HepG2 (cell line): ENCODE results near the gene FGD6. TPM values are rescaled to one million over a fixed set of nuclear protein-coding genes. Genes with fewer than 3 reads are reported as not detected.

Source experiments
- ATAC-seq: fragments of 200-7000 bp; cut with Tn5 transposase; 3 replicates; pipeline ENCODE4 v1.9.1; 2020; ENCODE audit warnings: mild to moderate bottlenecking, moderate library complexity
- BruUV-seq: library from RNA; stranded (reverse); fragments of 400-500 nt; replicated peaks from 2 replicates; lab custom pipeline; 2021; lab: Mats Ljungman, UMichigan
- CTCF ChIA-PET: fragments of 300-600 bp; formaldehyde crosslinking; extraction: SDS; loops from one replicate; lab custom pipeline; 2021; ENCODE audit warnings: low total read pairs, inconsistent platforms, low intra/inter-chr PET ratio; lab: Yijun Ruan, JAX
- POLR2A ChIA-PET: fragments of 350-600 bp; sonication (Branson Sonifier 250); formaldehyde crosslinking; loops from one replicate; lab custom pipeline; 2020; ENCODE audit warnings: antibody characterized with exemption, inconsistent platforms; lab: Yijun Ruan, JAX
- DNase-seq: peaks from one replicate; pipeline ENCODE4 v3.0.0-alpha.2; 2015; ENCODE audit warnings: low spot score
- FAIRE-seq: peaks from 3 replicates; lab custom pipeline; 2011; peaks lifted over from hg19 to GRCh38; lab: Jason Lieb, UNC
- H2AFZ ChIP-seq: one replicate; pipeline ENCODE4 v1.6.1; 2011; ENCODE audit warnings: low read length, inconsistent platforms
- H3K27ac ChIP-seq: fragments of 300-600 bp; 3 replicates; pipeline ENCODE4 v1.8.0; 2011; ENCODE audit warnings: mixed run types, mild to moderate bottlenecking, mixed read lengths, low read length, inconsistent platforms; ENCODE audit not compliant: insufficient read depth; ENCODE audit errors: extremely low read length
- H3K27me3 ChIP-seq, 2 experiments: fragments of 200-600 bp in 1 of 2; 2 replicates in 1 of 2; 3 replicates in 1 of 2; pipeline versions ENCODE4 v1.6.0 to v1.8.0; 2011; ENCODE audit warnings: low read length in 2 of 2, mild to moderate bottlenecking in 2 of 2, moderate library complexity in 2 of 2, inconsistent platforms in 1 of 2; ENCODE audit not compliant: insufficient read depth in 2 of 2, control insufficient read depth in 1 of 2
- H3K36me3 ChIP-seq, 2 experiments: fragments of 200-600 bp in 1 of 2; replicated peaks in 1 of 2; 2 replicates in 1 of 2; 3 replicates in 1 of 2; pipeline versions ENCODE4 v1.5.1 to v1.8.0; 2011; ENCODE audit warnings: low read length in 2 of 2, inconsistent platforms in 1 of 2; ENCODE audit not compliant: insufficient read depth in 2 of 2, control insufficient read depth in 1 of 2
- H3K4me1 ChIP-seq: 2 replicates; pipeline ENCODE4 v1.5.1; 2012; ENCODE audit warnings: low read length, inconsistent platforms; ENCODE audit not compliant: insufficient read depth
- H3K4me2 ChIP-seq: 2 replicates; pipeline ENCODE4 v1.6.0; 2011; ENCODE audit warnings: low read depth, low read length, inconsistent platforms
- H3K4me3 ChIP-seq, 3 experiments: fragments of 200-600 bp in 1 of 3; sonication (generic), shearing (Covaris generic) in 1 of 3; replicated peaks in 1 of 3; 2 replicates each; pipeline ENCODE4 v1.5.1; 2011 to 2016; ENCODE audit warnings: low read length in 3 of 3, inconsistent platforms in 2 of 3, low read depth in 2 of 3, mild to moderate bottlenecking in 2 of 3, control low read depth in 1 of 3, mixed read lengths in 1 of 3; ENCODE audit not compliant: insufficient read depth in 1 of 3
- H3K79me2 ChIP-seq: one replicate; pipeline ENCODE4 v1.6.1; 2011; ENCODE audit warnings: low read length, inconsistent platforms; ENCODE audit not compliant: insufficient read depth
- H3K9ac ChIP-seq: 2 replicates; pipeline ENCODE4 v1.6.0; 2011; ENCODE audit warnings: mild to moderate bottlenecking, low read depth, low read length, inconsistent platforms; ENCODE audit not compliant: insufficient read depth
- H3K9me3 ChIP-seq: 2 replicates; pipeline ENCODE4 v1.5.1; 2012; ENCODE audit warnings: mild to moderate bottlenecking, low read length
- H4K20me1 ChIP-seq: 2 replicates; pipeline ENCODE4 v1.6.0; 2011; ENCODE audit warnings: inconsistent platforms, mild to moderate bottlenecking, low read length, moderate library complexity; ENCODE audit not compliant: insufficient read depth
- ADNP ChIP-seq: sonication (generic); formaldehyde crosslinking; IDR thresholded peaks from 2 replicates; pipeline ENCODE4 v1.4.0; 2020; ENCODE audit warnings: missing genetic modification reagents
- BHLHE40 ChIP-seq: IDR thresholded peaks from 2 replicates; pipeline ENCODE4 v1.6.1; 2011; ENCODE audit warnings: low read length, improper control_type of control experiment
- SMAD9 ChIP-seq: sonication (generic); formaldehyde crosslinking; IDR thresholded peaks from 2 replicates; pipeline ENCODE4 v1.5.1; 2020; ENCODE audit warnings: mild to moderate bottlenecking, missing genetic modification reagents
- ZNF891 ChIP-seq: sonication (generic); formaldehyde crosslinking; IDR thresholded peaks from 2 replicates; pipeline ENCODE4 v1.5.0; 2020; ENCODE audit warnings: mild to moderate bottlenecking, missing genetic modification reagents
- WGBS: methylation state at CpG from one replicate; pipeline ENCODE4 v1.1.6; 2017; ENCODE audit warnings: low lambda C conversion rate; 5-methylcytosine and 5-hydroxymethylcytosine counted together
- in situ Hi-C: cut with HindIII; loops from 2 replicates; pipeline ENCODE4 v1.10.0; 2017; ENCODE audit warnings: low pct_unique_long_range_greater_than_20kb; ENCODE audit not compliant: extremely low pct_ligation_motif_present
- intact Hi-C: fragments of 100-400 bp; cut with micrococcal nuclease; formaldehyde crosslinking; loops from one replicate; pipeline ENCODE4 v1.10.0; 2022; ENCODE audit not compliant: unreplicated experiment
- polyA plus RNA-seq, 8 experiments: library from polyadenylated mRNA; depleted of rRNA in 3 of 8; stranded (reverse) in 7 of 8; unstranded in 1 of 8; fragments of >200 nt; fragmentation: Illumina TruSeq in 4 of 8; extraction: Trizol in 4 of 8; gene quantifications; 2 replicates each; pipeline versions ENCODE4 v1.2.1 to v1.2.3, GENCODE V29; 2011 to 2016; ENCODE audit warnings: low read depth in 4 of 8, missing spikeins in 1 of 8, mixed read lengths in 1 of 8; ENCODE audit not compliant: insufficient read depth in 1 of 8
- total RNA-seq, 5 experiments: library from RNA; depleted of rRNA; stranded (reverse); fragments of >200 nt; fragmentation: Illumina TruSeq; extraction: Trizol; gene quantifications; 2 replicates each; pipeline ENCODE4 v1.2.3, GENCODE V29; 2016; ENCODE audit warnings: low read depth in 1 of 5
- TF ChIP-seq, protein P1 (sequence below): sonication (generic); formaldehyde crosslinking; IDR thresholded peaks from 2 replicates; pipeline ENCODE4 v1.4.0; 2020; ENCODE audit warnings: low read depth, mild to moderate bottlenecking, missing genetic modification reagents
- TF ChIP-seq, protein P2 (sequence below): sonication (generic); formaldehyde crosslinking; IDR thresholded peaks from 2 replicates; pipeline ENCODE4 v1.8.1; 2023; ENCODE audit warnings: mild to moderate bottlenecking, missing genetic modification reagents
- TF ChIP-seq, protein P3 (sequence below): sonication (generic); formaldehyde crosslinking; IDR thresholded peaks from 2 replicates; pipeline ENCODE4 v1.5.0; 2020; ENCODE audit warnings: missing genetic modification reagents, mild to moderate bottlenecking, borderline replicate concordance

FGD6 gene
- total and polyA plus RNA-seq, 2 of the 13 experiments (the other 11 are each of a cell fraction or from before 2014, with no cell fraction given), result 2.2 to 4.3 TPM

DNA sequence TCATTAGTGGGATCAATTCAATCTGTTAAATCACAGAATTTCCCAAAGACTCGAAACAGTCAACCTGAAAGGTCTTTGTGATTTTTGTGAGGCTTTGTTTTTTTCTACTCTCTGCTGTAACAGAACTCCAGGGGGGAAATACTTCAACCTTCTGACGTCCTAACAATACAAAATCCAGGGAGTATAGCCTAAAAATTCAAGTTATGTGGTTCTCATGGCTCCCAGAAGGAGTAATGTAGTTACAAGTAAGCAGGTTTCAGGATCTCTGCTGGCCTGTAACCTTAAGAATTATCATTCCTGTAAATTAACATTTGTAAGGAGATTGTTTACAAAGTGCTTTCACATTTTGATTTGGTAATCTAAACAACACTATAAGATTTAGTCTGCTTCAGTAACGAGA, 40.3 kb upstream of the FGD6 start:
- CTCF ChIA-PET, result no interaction called here
- H3K9me3 ChIP-seq, result no peaks in the 10 kb centered on the region
- H3K9ac ChIP-seq, result no peak overlapping the region
- H2AFZ ChIP-seq, result no peak overlapping the region
- no peak overlapping the region for H3K27ac ChIP-seq
- no peaks in the 10 kb centered on the region for H3K27me3 ChIP-seq
- no peak for DNase-seq
- no peak for ATAC-seq
- no peak overlapping the region for H3K4me2 ChIP-seq
- WGBS, result 96% methylated on average over 3 of the region's 3 CpGs
- H3K79me2 ChIP-seq, result no peaks in the 10 kb centered on the region
- no peak overlapping the region for H3K4me3 ChIP-seq
- in situ Hi-C loops, result no loop called here
- H3K36me3 ChIP-seq, result peaks cover 10 to 39% of the 10 kb centered on the region in 2 experiments
- no TSS peak for BruUV-seq
- FAIRE-seq, result no peak
- intact Hi-C loops, result no loop called here
- no peaks in the 10 kb centered on the region for H3K4me1 ChIP-seq
- TF ChIP-seq, protein P1, sequence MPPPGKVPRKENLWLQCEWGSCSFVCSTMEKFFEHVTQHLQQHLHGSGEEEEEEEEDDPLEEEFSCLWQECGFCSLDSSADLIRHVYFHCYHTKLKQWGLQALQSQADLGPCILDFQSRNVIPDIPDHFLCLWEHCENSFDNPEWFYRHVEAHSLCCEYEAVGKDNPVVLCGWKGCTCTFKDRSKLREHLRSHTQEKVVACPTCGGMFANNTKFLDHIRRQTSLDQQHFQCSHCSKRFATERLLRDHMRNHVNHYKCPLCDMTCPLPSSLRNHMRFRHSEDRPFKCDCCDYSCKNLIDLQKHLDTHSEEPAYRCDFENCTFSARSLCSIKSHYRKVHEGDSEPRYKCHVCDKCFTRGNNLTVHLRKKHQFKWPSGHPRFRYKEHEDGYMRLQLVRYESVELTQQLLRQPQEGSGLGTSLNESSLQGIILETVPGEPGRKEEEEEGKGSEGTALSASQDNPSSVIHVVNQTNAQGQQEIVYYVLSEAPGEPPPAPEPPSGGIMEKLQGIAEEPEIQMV (CRISPR knock-in tag), result no peak
- TF ChIP-seq SMAD9 (no peak), ZNF891 (no peak), BHLHE40 (no peak), ADNP (CRISPR knock-in tag) (no peak)
- TF ChIP-seq, protein P2, sequence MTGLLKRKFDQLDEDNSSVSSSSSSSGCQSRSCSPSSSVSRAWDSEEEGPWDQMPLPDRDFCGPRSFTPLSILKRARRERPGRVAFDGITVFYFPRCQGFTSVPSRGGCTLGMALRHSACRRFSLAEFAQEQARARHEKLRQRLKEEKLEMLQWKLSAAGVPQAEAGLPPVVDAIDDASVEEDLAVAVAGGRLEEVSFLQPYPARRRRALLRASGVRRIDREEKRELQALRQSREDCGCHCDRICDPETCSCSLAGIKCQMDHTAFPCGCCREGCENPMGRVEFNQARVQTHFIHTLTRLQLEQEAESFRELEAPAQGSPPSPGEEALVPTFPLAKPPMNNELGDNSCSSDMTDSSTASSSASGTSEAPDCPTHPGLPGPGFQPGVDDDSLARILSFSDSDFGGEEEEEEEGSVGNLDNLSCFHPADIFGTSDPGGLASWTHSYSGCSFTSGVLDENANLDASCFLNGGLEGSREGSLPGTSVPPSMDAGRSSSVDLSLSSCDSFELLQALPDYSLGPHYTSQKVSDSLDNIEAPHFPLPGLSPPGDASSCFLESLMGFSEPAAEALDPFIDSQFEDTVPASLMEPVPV (CRISPR knock-in tag), result no peak
- TF ChIP-seq, protein P3, sequence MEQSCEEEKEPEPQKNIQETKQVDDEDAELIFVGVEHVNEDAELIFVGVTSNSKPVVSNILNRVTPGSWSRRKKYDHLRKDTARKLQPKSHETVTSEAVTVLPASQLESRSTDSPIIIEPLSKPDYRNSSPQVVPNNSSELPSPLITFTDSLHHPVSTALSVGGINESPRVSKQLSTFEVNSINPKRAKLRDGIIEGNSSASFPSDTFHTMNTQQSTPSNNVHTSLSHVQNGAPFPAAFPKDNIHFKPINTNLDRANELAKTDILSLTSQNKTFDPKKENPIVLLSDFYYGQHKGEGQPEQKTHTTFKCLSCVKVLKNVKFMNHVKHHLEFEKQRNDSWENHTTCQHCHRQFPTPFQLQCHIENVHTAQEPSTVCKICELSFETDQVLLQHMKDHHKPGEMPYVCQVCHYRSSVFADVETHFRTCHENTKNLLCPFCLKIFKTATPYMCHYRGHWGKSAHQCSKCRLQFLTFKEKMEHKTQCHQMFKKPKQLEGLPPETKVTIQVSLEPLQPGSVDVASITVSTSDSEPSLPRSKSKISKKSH (CRISPR knock-in tag), result no peak
- TF ChIP-seq, all 625 proteins: peak for 0
- POLR2A ChIA-PET, result no interaction called here
- no peaks in the 10 kb centered on the region for H4K20me1 ChIP-seq
